ENCODE data around the gene SEM1.
"Not testable (repeated sequence)": the region's sequence is repeated elsewhere in the genome, so short reads cannot be mapped to it uniquely, and the experiment has no call there.

Gene SEM1

GRCh38 chr7:96709381-96710228, at the start of gene SEM1:
SEM1 (minus strand) TSS chr7:96709846; CDS start chr7:96709763, 83 bp downstream.
- Histone ChIP-seq H3K9me3 (ENCODE audit: control insufficient read depth, low read depth, low read length) (peaks cover 8% of the 10 kb centered on the region), H3K36me3 (ENCODE audit: control insufficient read depth, low read depth, low read length) (peaks cover 15% of the 10 kb centered on the region), H3K4me1 (ENCODE audit: control insufficient read depth, low read depth, low read length) (peaks cover 6% of the 10 kb centered on the region), H3K27me3 (ENCODE audit: control insufficient read depth, insufficient read depth, low read length) (no peaks in the 10 kb centered on the region), H3K27ac (ENCODE audit: low read length) (peak within 1 kb of the TSS; percentile 58), H3K9ac (ENCODE audit: low read length) (peak within 1 kb of the TSS; percentile 95), H3K4me3 (ENCODE audit: low read length) (peak within 1 kb of the TSS; percentile 95)

- not testable (repeated sequence) for H3K27ac ChIP-seq (ENCODE audit: low read length); H3K27me3 ChIP-seq (ENCODE audit: control insufficient read depth, insufficient read depth, low read length); H3K36me3 ChIP-seq (ENCODE audit: control insufficient read depth, low read depth, low read length); H3K4me1 ChIP-seq (ENCODE audit: control insufficient read depth, low read depth, low read length); H3K9me3 ChIP-seq (ENCODE audit: control insufficient read depth, low read depth, low read length); H3K4me3 ChIP-seq (ENCODE audit: low read length); H3K9ac ChIP-seq (ENCODE audit: low read length)
These were observed 48.2 kb upstream of the SEM1 start for GRCh38 chr7:96757880-96758279.

- Histone ChIP-seq H3K9ac (ENCODE audit: low read length) (no peak overlapping the region), H3K4me1 (ENCODE audit: control insufficient read depth, low read depth, low read length) (no peaks in the 10 kb centered on the region), H3K9me3 (ENCODE audit: control insufficient read depth, low read depth, low read length) (no peaks in the 10 kb centered on the region), H3K27ac (ENCODE audit: low read length) (no peak overlapping the region), H3K4me3 (ENCODE audit: low read length) (no peak overlapping the region), H3K27me3 (ENCODE audit: control insufficient read depth, insufficient read depth, low read length) (no peaks in the 10 kb centered on the region), H3K36me3 (ENCODE audit: control insufficient read depth, low read depth, low read length) (no peaks in the 10 kb centered on the region)
These were observed 37.8 kb upstream of the SEM1 start for GRCh38 chr7:96747418-96747940.

GRCh38 chr7:96740130-96740529, 30.5 kb upstream of the SEM1 start:
- no peaks in the 10 kb centered on the region for H3K9me3 ChIP-seq (ENCODE audit: control insufficient read depth, low read depth, low read length)
- no peak overlapping the region for H3K9ac ChIP-seq (ENCODE audit: low read length)
- peaks cover 14% of the 10 kb centered on the region for H3K4me1 ChIP-seq (ENCODE audit: control insufficient read depth, low read depth, low read length)
- H3K27me3 ChIP-seq (ENCODE audit: control insufficient read depth, insufficient read depth, low read length): no peaks in the 10 kb centered on the region
- H3K36me3 ChIP-seq (ENCODE audit: control insufficient read depth, low read depth, low read length): no peaks in the 10 kb centered on the region
- no peak overlapping the region for H3K4me3 ChIP-seq (ENCODE audit: low read length)
- H3K27ac ChIP-seq (ENCODE audit: low read length): no peak overlapping the region

- Histone ChIP-seq H3K4me3 (ENCODE audit: low read length) (no peak overlapping the region), H3K9me3 (ENCODE audit: control insufficient read depth, low read depth, low read length) (no peaks in the 10 kb centered on the region), H3K27ac (ENCODE audit: low read length) (no peak overlapping the region), H3K9ac (ENCODE audit: low read length) (no peak overlapping the region), H3K4me1 (ENCODE audit: control insufficient read depth, low read depth, low read length) (peaks cover 14% of the 10 kb centered on the region), H3K27me3 (ENCODE audit: control insufficient read depth, insufficient read depth, low read length) (no peaks in the 10 kb centered on the region), H3K36me3 (ENCODE audit: control insufficient read depth, low read depth, low read length) (no peaks in the 10 kb centered on the region)
These were observed 30.0 kb upstream of the SEM1 start for GRCh38 chr7:96739609-96740008.

- H3K4me3 ChIP-seq (ENCODE audit: low read length): no peak overlapping the region
- H3K4me1 ChIP-seq (ENCODE audit: control insufficient read depth, low read depth, low read length): peaks cover 14% of the 10 kb centered on the region
- H3K27ac ChIP-seq (ENCODE audit: low read length): no peak overlapping the region
- H3K9ac ChIP-seq (ENCODE audit: low read length): no peak overlapping the region
- H3K27me3 ChIP-seq (ENCODE audit: control insufficient read depth, insufficient read depth, low read length): no peaks in the 10 kb centered on the region
- H3K36me3 ChIP-seq (ENCODE audit: control insufficient read depth, low read depth, low read length): no peaks in the 10 kb centered on the region
- H3K9me3 ChIP-seq (ENCODE audit: control insufficient read depth, low read depth, low read length): no peaks in the 10 kb centered on the region
These were observed 29.5 kb upstream of the SEM1 start for GRCh38 chr7:96739167-96739566.

- no peaks in the 10 kb centered on the region for H3K36me3 ChIP-seq (ENCODE audit: control insufficient read depth, low read depth, low read length)
- H3K4me3 ChIP-seq (ENCODE audit: low read length): no peak overlapping the region
- H3K9ac ChIP-seq (ENCODE audit: low read length): no peak overlapping the region
- H3K27me3 ChIP-seq (ENCODE audit: control insufficient read depth, insufficient read depth, low read length): no peaks in the 10 kb centered on the region
- H3K9me3 ChIP-seq (ENCODE audit: control insufficient read depth, low read depth, low read length): no peaks in the 10 kb centered on the region
- H3K27ac ChIP-seq (ENCODE audit: low read length): no peak overlapping the region
- peaks cover 14% of the 10 kb centered on the region for H3K4me1 ChIP-seq (ENCODE audit: control insufficient read depth, low read depth, low read length)
These were observed 29.1 kb upstream of the SEM1 start for GRCh38 chr7:96738705-96739104.

GRCh38 chr7:96737545-96738050, 28.0 kb upstream of the SEM1 start:
- Histone ChIP-seq H3K36me3 (ENCODE audit: control insufficient read depth, low read depth, low read length) (no peaks in the 10 kb centered on the region), H3K9me3 (ENCODE audit: control insufficient read depth, low read depth, low read length) (no peaks in the 10 kb centered on the region), H3K27ac (ENCODE audit: low read length) (no peak overlapping the region), H3K9ac (ENCODE audit: low read length) (no peak overlapping the region), H3K4me3 (ENCODE audit: low read length) (no peak overlapping the region), H3K27me3 (ENCODE audit: control insufficient read depth, insufficient read depth, low read length) (no peaks in the 10 kb centered on the region), H3K4me1 (ENCODE audit: control insufficient read depth, low read depth, low read length) (peaks cover 14% of the 10 kb centered on the region)

GRCh38 chr7:96734343-96734742, 24.7 kb upstream of the SEM1 start:
- Histone ChIP-seq H3K27ac (ENCODE audit: low read length) (no peak overlapping the region), H3K9me3 (ENCODE audit: control insufficient read depth, low read depth, low read length) (no peaks in the 10 kb centered on the region), H3K36me3 (ENCODE audit: control insufficient read depth, low read depth, low read length) (no peaks in the 10 kb centered on the region), H3K27me3 (ENCODE audit: control insufficient read depth, insufficient read depth, low read length) (no peaks in the 10 kb centered on the region), H3K9ac (ENCODE audit: low read length) (no peak overlapping the region), H3K4me1 (ENCODE audit: control insufficient read depth, low read depth, low read length) (peaks cover 2% of the 10 kb centered on the region), H3K4me3 (ENCODE audit: low read length) (no peak overlapping the region)

GRCh38 chr7:96729820-96730219, 20.2 kb upstream of the SEM1 start:
- no peaks in the 10 kb centered on the region for H3K27me3 ChIP-seq (ENCODE audit: control insufficient read depth, insufficient read depth, low read length)
- no peak overlapping the region for H3K27ac ChIP-seq (ENCODE audit: low read length)
- no peaks in the 10 kb centered on the region for H3K36me3 ChIP-seq (ENCODE audit: control insufficient read depth, low read depth, low read length)
- H3K4me1 ChIP-seq (ENCODE audit: control insufficient read depth, low read depth, low read length): no peaks in the 10 kb centered on the region
- H3K4me3 ChIP-seq (ENCODE audit: low read length): no peak overlapping the region
- no peaks in the 10 kb centered on the region for H3K9me3 ChIP-seq (ENCODE audit: control insufficient read depth, low read depth, low read length)
- H3K9ac ChIP-seq (ENCODE audit: low read length): no peak overlapping the region

GRCh38 chr7:96728139-96728538, 18.5 kb upstream of the SEM1 start:
- Histone ChIP-seq H3K4me3 (ENCODE audit: low read length) (no peak overlapping the region), H3K4me1 (ENCODE audit: control insufficient read depth, low read depth, low read length) (peaks cover 10% of the 10 kb centered on the region), H3K36me3 (ENCODE audit: control insufficient read depth, low read depth, low read length) (no peaks in the 10 kb centered on the region), H3K9me3 (ENCODE audit: control insufficient read depth, low read depth, low read length) (no peaks in the 10 kb centered on the region), H3K9ac (ENCODE audit: low read length) (no peak overlapping the region), H3K27me3 (ENCODE audit: control insufficient read depth, insufficient read depth, low read length) (no peaks in the 10 kb centered on the region), H3K27ac (ENCODE audit: low read length) (no peak overlapping the region)

All from iPS-18a (cell line).